NB4 (cell line): ENCODE data around the gene RAB6D.

ENCODE experiments used
- MAX ChIP-seq: IDR thresholded peaks from 2 replicates; pipeline ENCODE4 v1.6.1; 2011; ENCODE audit warnings: low read depth, low read length
- POLR2A ChIP-seq: IDR thresholded peaks from 2 replicates; pipeline ENCODE4 v1.6.1; 2011; ENCODE audit warnings: mild to moderate bottlenecking; ENCODE audit not compliant: insufficient read length; ENCODE audit errors: extremely low read depth

GRCh38 chr2:131365452-131365851 lies 1.5 kb upstream of the RAB6D start:
- no peak for TF ChIP-seq MAX
- TF ChIP-seq POLR2A: no peak
